ENCODE results near the gene HRH1.

The HRH1 gene

DNA sequence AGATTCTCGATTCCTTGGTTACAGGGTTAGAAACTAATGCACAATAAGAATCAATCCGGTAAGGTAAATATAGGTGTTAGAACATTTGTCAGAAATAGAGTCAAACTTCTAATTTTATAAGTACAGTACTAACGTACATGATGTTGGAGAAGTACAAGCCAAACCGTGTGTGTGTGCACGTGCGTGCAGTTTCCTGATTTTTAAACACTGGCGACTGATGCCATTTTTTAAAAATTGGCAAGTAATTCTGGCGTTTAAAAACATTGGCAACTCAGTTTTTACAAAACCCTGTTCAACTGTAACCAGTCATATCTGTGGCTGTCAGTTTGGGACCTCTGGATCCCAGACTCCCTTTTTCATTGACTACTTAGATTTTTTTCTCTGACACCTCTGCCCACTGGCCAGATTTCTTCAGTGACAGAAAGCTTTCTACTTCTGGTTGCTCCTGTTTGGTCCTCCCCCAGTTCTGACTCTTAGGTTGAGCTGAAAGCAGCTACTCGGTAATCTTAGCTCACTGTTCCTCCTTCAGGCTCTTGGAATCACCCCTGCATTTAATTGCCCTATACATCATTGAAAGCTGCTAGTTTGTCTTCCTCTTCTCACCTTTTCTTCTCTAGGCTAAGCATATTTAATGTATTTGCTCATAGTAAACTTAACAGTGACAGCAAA is 118.7 kb downstream of the HRH1 start:
- in situ Hi-C loops (cut with MboI; ENCODE audit: low sequenced_read_pairs): no loop called here

DNA sequence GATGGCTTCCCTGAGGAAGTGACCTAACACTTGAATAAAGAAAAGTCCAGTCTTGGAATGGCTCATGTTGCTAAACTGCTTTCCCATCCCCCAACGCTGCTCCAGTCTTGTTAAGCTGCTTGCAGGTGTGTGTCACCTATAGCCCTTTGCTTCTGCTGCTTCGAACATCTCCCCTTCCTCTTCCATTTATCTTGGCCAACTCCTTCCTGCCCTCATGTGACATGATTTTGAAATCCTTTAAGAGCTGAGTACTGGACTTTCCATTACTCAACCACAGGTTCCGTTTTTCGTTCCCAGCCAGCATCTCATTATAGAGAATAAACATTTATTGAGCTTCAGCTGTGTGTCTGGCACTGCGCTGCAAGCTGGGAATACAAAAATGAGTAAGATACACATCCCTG is 119.6 kb downstream of the HRH1 start:
- in situ Hi-C loops (cut with MboI; ENCODE audit: low sequenced_read_pairs): no loop called here

DNA sequence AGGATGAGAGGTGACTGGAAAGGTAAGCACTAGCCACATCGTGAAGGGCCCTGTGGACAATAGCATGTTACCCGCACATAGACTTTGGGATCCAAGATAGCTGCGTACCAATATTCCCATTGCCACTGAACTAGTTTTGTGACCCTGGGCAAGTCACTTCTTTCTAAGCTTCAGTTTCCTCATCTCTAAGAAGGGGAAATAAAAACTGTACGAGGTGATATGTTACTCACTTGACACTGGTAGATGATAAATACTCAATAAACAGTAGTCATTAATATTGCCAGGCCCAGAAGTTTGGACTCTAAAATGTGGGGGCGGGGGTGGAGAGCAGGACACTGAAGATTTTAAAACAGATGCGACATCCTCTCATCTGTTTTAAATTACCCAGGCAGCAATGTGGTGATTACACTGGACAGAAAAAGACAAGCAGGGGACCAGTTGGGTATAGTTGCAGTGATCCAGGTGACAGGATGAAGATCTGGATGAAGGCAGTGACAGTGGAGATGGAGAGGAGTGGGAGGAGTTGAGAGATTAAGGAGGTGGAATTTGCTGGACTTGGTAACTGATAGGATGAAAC is 120.4 kb downstream of the HRH1 start:
- in situ Hi-C loops (cut with MboI; ENCODE audit: low sequenced_read_pairs): no loop called here

DNA sequence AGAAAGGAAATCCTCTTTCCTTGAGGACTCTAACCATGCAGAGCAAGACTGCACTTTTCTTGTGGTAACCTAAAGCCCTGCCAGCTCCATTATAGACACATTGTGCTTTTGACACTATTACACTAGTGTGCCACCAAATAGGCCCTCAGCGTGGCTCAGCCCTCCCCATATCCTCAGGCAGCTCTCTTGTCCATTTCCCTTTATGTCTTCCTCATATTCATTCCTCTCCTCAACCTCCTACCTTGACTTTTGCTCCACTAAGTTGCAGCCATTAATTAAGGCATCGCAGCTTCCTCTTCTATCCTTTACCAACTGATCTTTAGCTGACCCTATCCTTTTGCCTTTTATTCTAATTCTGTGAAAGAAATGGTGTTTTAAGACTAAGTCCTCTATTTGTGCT is 121.6 kb downstream of the HRH1 start:
- in situ Hi-C loops (cut with MboI; ENCODE audit: low sequenced_read_pairs): no loop called here

DNA sequence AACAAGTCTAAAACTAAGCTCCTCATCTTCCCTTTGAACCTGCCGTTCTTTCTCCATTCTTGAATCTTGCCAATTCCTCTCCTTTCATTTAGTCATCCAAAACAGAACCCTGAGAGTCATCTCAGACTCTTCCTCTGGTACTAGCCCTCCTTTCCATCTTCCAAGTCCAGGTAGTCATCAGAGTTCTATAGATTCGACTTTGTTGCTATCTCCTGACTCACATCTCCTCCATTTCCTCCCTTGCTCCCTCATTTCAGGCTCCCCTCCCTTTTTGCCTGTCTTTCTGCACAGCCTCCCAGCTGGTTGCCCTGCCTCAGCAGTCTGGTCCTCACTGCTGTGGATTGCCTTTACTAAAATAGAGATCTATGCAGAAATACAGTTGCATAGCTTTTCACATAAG is 122.6 kb downstream of the HRH1 start:
- in situ Hi-C loops (cut with MboI; ENCODE audit: low sequenced_read_pairs): no loop called here

DNA sequence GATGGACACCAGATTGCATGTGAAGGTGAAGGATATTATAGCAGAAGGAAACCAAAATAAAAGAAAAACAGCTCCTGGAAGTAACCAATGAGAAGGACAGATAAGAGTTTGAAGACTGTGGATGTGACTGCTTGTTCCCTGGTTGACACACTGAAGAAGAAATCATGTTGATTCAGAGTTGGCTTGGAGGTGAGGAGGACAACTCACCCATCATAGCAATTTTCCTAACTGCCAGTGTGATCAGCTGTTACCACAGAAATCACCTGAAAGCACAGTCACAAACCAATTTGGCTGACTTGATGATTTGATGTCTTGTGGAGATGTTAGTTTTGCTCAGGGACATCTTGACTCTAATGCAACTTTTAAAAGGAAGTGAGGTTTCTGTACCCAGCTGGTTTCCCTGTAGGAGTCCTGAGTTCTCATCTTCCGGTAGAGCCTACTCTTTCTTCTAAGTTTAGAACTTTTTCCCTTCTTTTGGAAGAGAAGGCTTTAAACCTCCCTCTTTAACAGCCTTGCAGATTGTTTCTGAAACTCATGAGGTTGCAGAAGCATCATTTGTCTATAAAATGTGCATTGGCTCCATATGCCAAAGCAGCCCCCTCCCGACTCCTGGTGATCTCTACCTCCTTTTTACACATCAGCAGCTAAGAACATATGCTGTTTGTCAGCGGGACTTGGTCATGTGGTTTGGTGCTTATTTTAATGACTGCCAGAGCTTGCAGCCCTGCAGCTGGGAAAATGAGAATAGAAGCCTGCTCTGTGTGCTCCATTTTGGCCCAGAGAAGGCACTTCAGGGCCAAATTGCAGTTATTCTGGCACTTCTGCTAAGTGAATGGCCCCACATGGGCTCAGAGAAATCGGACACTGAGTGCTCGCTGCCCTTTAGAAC is 128.2 kb downstream of the HRH1 start:
- in situ Hi-C loops (cut with MboI; ENCODE audit: low sequenced_read_pairs): no loop called here

DNA sequence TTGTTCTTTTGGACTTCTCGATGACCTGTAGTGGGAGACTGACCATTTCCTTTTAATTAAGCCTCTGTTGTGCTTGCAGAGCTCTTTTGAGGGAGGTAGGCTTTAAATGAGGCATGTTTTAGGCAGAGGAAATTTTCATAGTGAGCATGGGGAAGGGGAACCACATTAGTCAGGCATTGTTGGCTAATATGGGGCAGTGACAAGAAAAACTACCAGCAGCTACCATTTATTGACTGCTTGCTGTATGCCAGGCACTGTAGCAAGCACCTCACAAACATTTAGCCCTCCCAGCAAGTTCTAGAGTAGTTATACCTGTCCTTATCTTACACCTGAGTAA is 128.8 kb downstream of the HRH1 start:
- in situ Hi-C loops (cut with MboI; ENCODE audit: low sequenced_read_pairs): no loop called here

DNA sequence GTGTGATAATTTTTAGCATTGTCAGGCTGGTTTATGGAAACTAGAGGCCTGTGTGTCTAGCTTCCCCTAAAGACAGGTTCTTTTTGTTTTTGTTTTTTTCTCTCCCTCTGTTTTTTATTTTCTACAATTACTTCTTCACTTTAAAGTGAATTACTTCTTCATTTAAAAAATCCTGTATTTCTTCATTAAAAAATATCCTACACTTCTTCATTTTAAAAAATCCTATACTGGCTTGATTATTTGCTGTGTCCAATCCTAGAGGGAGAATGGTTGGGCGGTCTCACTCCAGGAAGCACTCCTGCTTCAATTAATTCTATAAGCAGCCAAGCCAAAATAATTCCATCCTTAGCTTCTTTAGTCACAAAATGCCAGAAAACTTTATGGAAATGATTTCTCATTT is 129.7 kb downstream of the HRH1 start:
- in situ Hi-C loops (cut with MboI; ENCODE audit: low sequenced_read_pairs): no loop called here

DNA sequence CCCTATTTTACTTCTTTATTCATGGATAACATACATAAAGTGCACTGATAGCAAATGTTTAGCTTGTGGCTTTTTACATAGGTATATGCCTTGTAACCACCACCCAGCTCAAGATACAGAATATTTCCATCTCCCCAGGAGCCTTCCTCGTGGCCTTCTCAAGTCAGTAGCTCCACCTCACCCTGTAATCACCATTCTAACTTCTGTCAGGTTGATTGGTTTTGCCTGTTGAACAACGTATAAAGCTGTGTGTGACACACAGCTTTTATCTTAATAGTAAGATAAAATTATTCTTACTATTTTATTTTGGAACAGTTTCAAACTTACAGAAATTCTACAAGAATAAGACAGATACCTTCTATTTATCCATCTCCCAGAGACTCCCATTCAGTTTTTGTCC is 131.2 kb downstream of the HRH1 start:
- in situ Hi-C loops (cut with MboI; ENCODE audit: low sequenced_read_pairs): no loop called here

DNA sequence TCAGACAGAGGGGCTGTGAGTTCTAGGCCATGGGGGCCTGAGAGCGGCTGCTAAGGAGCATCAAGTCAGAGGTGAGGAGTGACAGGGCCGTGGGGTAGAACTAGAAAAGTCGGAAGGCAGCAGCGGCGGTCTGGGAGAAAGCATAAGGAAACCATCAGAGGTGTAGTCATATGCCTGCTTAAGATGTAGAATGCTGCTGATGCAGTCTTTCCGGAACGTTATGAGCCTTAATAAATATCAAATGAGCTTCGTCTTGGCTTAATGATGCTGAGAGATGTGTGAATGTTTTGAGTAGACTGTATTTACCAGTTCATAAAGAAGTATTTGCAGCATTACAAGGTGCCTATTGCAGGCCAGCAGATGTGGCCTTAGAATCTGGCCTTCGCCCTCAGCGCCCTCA is 133.1 kb downstream of the HRH1 start:
- in situ Hi-C loops (cut with MboI; ENCODE audit: low sequenced_read_pairs): no loop called here

DNA sequence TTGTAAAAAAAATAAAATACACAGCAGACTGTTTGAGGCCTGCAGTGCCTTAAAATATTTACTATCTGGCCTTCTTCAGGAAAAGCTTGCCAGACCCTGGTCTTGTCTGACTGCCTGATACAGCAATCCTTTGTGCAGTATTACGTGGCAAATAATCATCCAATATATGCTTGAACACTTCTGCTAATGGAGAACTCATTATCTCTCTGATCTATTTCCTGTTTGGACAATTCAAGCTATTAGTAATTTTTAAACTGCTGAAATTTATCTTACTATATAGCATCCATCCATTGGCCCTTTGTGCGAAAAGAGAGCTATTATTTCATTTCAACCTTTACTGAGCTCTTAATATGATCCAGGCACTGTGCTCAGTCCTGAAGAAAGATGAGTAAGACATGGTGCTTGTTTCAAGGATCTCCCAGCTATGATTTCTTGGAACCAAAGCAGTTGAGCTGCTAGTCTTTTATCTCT is 133.8 kb downstream of the HRH1 start:
- in situ Hi-C loops (cut with MboI; ENCODE audit: low sequenced_read_pairs): no loop called here

DNA sequence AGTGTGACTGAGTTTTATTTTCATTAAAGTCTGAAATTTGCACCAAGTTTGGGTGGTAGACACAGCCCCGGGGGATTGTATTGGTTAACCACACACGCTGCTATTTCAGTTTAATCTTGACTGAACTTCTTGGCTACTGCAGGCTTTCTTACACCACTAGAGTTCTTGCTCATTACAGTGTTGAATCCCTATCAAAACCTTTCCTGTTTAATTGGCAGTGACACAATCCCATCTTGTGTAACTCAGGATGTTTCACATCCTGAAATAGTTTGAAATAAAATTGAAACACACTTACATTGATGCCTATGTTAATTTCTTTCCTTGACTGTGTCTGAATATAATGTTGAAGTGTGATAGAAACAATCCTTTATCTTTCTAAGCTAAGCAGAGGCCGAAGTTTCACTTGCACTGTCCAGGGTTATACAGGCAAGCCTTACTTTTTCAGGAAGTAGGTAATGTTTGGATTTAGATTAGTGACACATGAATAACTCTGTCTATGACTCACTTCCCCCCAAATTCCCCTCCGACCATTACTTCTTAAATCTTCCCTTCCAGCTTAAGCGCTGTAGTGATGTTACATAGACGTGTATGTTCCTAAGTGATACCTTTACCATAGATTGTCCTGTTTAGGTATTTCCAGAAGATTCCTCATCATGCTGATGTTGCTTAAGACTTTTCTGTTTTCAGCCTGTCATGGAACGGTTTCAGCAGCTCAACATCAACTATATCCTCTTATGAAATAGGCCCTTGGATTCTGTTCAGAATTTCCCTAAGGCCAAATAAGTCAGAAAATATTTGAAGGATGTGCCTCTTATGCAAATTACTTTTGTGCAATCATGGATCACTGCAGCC is 134.7 kb downstream of the HRH1 start:
- in situ Hi-C loops (cut with MboI; ENCODE audit: low sequenced_read_pairs): no loop called here

DNA sequence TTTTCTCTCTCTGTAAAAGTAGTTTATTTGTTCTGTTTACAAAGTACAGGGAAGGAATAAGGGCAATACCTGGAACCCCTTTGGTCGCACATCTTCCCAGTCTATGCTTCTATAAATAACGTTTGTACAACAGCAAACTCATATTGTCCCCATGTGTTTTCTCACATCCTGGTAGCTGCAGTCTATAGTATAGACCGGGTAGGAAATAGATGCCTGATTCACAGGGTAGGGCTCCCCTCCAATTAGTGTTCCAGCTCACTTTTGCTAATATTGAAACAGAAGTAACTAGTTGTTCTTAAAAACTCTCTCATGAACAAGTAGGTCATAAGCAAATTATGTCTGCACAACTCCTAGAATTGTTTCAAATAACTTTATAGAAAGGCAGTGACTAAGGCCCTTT is 135.6 kb downstream of the HRH1 start:
- in situ Hi-C loops (cut with MboI; ENCODE audit: low sequenced_read_pairs): no loop called here

DNA sequence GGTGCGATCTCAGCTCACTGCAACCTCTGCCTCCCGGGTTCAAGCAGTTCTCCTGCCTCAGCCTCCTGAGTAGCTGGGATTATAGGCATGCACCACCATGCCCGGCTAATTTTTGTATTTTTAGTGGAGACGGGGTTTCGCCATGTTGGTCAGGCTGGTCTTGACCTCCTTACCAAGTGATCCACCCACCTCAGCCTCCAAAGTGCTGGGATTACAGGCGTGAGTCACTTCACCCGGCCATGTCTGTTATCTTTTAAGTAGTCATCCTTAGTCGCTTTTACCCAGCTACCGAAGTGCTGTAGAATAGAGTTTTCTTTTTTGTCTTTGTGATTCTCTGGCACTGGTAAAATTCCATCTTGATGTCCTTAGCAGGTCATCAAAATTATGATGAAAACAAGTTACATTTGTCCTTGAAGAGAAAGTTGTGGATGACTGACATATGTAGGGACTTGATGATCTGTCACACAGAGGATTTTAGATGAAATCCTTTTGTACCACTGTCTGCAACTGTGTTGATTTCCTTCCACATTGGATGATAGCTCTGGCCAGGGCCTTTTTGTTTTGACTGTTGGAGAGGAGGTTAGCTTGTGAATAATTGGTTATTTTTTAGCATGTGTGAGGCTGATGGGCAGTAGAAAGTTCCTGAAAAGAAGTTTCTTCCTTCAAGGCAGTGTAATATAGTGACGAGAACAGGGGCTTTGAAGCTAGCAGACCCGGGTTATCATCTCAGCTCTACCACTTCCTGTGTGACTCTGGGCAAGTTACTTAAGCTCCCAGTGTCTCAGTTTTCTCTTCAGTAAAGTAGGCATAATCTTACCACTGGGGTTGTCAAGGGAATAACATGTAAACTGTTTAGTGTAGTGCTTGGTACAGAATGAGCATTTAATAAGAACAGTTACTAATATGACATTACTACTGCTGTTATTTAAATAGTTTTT is 136.7 kb downstream of the HRH1 start:
- in situ Hi-C loops (cut with MboI; ENCODE audit: low sequenced_read_pairs): no loop called here

DNA sequence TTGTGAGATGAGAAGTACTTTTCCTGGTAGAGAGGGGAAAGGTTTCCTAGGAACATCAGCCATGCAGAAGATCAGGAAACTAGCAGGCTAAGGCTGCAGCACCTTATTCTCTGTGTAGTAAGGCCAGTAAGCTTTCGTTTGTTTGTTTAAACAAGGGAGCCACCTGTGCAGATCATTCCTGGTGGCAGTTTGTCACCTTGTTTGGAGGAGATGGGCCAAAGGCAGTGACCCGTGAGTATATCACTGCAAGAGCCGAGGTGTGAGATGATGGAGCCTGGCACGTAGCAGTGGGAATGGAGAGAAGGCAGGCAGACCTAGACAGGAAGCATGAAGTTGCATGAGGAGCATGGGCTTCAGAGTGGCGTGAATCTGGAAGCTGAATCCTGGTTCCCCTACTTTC is 137.5 kb downstream of the HRH1 start:
- in situ Hi-C loops (cut with MboI; ENCODE audit: low sequenced_read_pairs): no loop called here

DNA sequence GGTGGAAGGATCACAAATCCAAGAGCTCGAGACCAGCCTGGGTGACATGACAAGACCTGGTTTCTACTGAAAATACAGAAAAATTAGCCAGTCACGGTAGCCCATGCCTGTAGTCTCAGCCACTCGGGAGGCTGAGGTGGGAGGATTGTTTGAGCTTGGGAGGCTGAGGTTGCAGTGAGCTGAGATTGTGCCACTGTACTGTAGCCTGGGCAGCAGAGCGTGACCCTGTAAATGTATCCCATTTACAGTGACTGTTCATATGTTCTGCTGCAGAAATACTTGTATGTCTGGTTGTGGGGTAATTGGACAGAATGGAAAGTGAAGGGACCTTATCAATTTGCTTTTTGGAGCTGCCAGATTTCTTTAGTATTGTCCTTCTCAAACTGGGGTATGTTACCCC is 142.8 kb downstream of the HRH1 start:
- in situ Hi-C loops (cut with MboI; ENCODE audit: low sequenced_read_pairs): no loop called here

DNA sequence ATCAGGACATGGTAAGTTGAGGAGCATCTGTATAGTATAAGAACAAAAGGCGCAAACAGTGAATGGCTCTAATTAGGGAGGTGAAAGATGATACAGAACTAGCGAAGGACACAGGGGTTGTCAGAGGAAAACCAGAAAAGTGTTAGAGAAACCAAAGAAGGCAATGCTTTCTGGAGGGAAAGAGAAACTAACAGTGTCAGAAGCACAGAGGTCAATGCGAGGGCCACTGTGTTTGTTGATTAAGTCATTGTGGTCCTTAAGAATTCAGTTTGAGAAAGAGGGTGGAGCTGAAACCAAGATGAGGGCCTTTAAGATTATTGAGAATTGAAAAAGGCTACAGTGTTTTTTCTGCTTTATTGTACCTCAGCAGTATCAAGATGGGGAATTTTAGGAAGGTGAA is 146.7 kb downstream of the HRH1 start:
- in situ Hi-C loops (cut with MboI; ENCODE audit: low sequenced_read_pairs): loop anchor here (25.0 kb wide), 1 partner anchor 539 kb away; no protein-coding TSS in a partner anchor

DNA sequence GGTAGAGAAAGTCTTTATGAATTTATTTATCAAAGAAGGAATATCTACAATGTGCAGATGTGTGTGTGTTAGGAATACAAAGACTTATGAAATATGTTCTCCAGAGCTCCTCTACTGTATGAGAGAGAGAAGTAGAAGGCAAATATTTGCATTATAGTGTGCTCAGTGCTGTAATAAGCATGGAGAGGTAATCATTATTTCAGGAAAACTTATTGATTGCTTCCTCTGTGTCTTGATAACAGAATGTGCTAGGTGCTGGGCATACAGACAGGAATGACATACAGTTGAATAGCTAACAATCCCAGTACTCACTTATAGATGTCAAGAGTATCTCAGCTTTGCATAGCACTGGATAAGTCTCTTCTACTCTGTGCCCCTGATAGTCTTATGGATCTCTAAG is 148.2 kb downstream of the HRH1 start:
- in situ Hi-C loops (cut with MboI; ENCODE audit: low sequenced_read_pairs): loop anchor here (25.0 kb wide), 1 partner anchor 540 kb away; no protein-coding TSS in a partner anchor

DNA sequence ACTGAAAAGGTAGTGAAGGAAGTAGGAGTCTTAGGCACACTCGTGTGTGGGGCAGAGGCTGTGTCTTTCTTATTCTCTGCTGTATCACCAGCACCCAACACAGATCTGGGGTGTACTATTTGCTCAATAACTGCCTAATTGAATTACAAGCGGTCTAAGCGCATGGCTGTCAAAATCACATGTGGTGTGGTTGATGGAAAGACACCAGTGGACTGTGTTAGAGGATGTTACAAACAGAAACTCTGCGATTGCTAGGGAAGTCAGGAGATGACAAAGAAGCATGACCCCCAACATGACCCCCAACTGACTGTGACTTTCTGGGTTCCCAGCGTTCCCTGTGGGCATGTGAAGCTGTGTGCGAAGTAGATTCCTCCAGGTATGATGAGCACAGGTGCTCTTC is 149.9 kb downstream of the HRH1 start:
- in situ Hi-C loops (cut with MboI; ENCODE audit: low sequenced_read_pairs): loop anchor here (25.0 kb wide), 1 partner anchor 542 kb away; no protein-coding TSS in a partner anchor

DNA sequence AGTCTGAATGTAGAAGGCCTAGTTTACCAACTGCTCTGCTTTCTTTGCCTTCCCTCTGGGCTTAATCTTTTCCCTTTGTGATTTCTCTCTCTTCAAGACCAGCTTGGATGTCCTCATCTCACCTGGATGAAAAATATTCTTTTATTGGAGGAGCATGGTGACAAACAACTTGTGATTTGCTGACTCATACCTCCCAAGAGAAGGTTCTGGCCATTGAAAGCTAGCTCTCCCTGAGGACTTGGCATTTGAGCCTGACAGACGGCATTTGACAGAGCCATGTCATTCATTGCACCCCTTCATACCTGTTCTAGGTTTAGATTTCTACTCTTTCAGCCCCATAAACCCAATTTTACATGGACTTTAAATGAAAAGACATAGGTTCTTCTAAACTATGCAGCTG is 151.2 kb downstream of the HRH1 start:
- in situ Hi-C loops (cut with MboI; ENCODE audit: low sequenced_read_pairs): loop anchor here (25.0 kb wide), 1 partner anchor 543 kb away; no protein-coding TSS in a partner anchor
